Activated CD4-positive, alpha-beta T cell treated with anti-CD3 and anti-CD28 coated beads, Interleukin-10, Interleukin-2, amounts not matched to agents 100 ng/mL and 50 ng/mL, durations not matched to agents 16 hours and 8 hours (primary cell): ENCODE measurements around the gene ORMDL3.

Source experiments
- DNase-seq: peaks from one replicate; pipeline ENCODE4 v3.0.0-alpha.2; 2020

Gene ORMDL3, protein sequence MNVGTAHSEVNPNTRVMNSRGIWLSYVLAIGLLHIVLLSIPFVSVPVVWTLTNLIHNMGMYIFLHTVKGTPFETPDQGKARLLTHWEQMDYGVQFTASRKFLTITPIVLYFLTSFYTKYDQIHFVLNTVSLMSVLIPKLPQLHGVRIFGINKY

DNA sequence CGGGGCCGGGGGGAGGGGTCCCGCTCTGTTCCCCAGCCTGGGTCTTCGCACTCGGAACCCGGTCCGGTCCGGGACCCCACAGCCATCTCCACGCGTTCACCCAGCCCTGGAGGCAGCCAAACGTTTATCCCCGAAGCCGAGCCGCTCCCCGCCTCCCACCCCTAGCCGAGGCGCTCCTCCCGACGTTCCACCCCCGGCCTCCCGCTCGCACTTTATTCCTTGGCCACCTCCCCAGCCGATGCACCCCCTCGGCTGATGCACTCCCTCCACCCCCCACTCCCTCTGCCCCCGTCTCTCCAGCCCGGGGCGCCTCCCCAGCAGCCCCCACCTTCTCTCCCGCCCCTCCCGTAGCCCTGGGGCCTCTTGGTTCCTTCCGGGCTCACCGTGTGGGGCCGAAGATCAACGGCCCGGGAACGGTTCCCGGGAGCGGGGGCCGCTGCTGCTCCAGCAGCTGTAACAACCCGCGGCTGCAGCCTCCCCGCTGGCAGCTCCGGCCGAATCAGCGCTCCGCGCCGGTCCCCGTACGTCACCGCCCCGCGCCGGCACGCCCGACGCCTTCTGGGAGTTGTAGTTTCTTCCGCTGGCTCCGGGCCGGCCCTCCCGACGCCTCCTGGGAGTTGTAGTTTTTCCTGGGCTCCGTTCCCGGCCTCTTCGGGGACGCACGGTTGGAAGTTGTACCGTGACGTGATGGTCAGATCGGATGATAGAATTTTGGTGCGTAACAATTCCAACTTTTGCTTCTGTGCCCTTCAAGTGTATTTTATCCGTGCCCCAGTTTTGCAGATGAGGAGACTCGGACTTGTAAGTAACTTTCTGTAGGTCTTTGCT is at the start of gene ORMDL3, which contains the start of gene LRRC3C:
Gene ORMDL3 (minus strand): TSS at position 501 of the 828 bp plus-strand sequence. CDS start 3,398 bp downstream, outside the sequence.
Gene LRRC3C (plus strand): TSS at position 632 of the 828 bp plus-strand sequence. CDS start 13,792 bp downstream, outside the sequence.
- DNase-seq: peak; percentile 96

DNA sequence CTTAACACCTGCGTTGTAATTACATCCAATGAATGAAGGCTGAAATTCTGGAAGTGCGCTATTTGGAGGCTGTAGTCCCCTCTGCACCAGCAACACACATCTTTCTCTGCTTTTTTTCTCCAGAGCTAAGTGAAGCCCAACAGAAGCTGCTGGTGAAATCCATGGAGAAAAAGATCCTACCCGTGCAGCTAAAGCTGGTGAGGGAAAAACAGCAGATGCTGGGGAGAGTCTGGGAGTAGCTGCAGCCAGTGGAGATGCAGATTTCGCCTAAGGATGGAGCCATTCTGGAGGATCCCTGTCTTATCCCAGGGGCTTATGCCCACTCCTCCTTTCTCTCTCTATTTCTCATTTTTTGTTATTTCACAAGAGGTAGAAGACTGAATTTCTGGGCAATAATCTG is 48.4 kb upstream of the ORMDL3 start:
- no peak for DNase-seq

DNA sequence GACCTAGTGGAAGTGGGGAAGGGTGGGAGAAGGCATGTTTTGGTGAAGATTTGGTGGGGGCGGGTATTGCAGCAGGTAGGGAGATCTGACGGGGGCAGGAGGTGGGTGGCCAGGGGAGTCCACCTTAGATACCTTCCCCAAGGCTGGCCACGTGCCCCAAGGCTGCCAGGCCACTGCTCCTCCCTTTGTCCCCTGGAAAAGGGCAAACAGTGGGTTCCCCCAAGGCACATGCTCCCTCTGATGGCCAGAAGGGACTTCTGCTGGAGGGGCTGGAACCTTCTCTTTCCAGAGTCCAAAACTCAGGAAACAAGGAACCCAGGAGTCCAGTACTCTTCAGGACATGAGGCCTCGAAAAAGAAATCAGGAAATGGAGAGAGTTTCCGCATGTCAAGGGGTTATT is 47.0 kb upstream of the ORMDL3 start:
- DNase-seq: no peak

DNA sequence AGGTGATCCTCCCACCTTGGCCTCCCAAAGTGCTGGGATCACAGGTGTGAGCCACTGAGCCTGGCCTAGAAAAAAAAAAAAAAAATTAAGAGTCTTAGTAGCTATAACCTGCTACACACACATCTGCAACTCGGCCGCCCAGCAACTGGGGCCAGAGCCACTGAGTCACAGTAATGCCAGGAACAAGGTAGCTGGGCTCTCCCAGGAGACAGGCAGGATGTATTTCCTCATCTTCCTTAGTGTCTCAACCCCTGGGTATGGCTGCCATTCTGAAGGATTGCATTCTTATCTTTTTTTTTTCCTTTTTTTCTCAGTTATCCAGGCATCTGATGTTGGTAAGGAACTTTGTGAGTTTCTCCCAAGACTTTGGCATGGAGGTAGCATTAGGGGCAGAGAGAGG is 46.1 kb upstream of the ORMDL3 start:
- DNase-seq: no peak

DNA sequence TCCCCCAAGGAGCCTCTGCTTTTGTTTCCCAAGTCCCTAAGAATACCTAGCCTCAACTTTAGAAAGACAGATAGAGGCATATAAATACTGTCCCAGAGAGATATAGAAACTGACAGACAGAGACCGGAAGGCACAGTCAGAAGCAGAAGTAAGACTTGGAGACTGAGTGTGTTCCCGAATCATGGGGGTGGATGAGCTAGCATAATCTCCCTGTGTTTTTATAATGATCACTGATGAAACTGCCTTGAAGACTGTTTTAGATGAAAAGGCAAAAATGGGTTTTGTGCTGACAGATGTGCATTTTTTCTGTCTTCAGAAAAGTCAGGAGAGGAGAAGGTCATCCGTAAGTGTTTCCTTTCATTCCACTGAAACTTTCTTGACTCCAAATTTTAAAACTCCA is 44.9 kb upstream of the ORMDL3 start:
- DNase-seq: peak; percentile 16

DNA sequence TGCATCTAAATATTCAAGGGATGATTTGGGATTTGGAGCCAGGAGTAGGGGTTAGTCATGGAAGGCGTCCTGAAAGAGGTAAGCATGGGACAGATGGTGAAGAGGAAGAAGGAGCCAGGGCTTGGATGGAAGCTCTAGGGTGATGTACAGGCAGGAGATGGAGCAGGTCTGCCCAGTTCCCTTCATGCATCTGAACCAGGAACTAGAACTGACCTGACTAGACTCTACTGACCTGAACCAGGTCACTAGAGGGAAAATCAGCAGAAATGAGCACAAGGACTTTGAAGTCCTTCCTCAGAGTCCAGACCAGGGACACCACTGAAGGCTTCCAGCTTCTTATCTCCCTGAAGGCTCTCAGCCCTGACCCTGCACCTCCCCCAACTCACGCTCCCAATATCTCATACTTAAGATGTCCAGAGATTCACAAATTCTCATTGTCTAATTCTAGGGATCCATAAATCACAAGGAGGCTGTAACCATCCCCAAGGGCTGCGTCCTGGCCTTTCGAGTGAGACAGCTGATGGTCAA is 43.7 kb upstream of the ORMDL3 start:
- DNase-seq: no peak

DNA sequence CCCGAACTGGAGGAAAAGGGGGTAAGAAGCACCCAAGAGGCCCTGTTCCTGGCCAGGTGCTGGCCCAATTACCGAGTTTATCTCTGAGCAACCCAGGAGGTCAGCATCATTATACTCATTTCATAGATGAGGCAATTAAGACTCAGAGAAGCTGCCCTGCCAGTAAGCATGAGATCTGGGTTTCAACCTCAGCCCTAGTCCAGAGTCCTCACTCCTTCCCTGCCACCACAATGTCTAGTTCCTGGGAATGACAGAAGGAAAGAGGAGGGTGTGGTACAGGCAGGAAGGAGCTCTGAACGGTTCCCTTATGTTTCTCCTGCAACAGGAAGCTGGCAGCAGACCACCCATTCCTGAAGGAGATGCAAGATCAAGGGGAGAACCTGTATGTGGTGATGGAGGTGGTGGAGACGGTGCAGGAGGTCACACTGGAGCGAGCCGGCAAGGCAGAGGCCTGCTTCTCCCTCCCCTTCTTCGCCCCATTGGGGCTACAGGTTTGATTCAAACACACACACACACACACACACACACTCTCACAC is 42.8 kb upstream of the ORMDL3 start:
- DNase-seq: no peak

DNA sequence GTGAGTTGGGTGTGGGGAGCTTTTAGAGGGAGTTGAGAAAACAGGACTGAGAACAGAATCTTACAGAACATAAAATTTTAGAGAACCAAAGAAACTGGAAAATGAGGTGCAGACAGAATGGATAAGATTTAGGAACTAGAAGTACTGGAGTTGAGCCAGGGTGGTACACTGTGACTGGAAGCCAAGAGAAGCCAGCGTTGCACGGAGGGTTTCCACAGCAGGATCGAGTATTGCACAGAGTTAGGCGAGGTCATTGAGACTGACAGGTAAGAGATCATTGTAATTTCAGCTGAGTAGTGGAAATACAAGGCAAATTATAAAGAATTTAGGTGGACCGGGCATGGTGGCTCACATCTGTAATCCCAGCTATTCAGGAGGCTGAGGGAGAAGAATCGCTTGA is 42.0 kb upstream of the ORMDL3 start:
- no peak for DNase-seq

DNA sequence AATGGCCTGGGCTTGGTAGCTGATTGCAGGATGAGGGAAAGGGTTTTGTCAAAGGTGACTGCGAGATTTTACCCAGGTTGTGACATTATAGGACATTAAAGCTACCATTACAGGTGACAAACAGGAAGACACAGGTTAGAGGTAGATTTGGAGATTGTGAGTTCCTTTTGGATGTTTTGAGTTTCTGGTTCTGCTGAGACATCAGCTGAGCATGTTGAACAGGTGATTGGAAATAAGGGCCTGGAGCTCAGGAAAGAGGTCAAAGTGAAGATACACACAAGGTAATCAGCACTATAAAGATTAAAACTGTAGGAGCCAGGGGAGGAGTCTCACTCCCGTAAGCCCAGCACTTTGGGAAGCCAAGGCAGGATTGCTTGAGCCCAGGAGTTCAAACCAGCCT is 41.4 kb upstream of the ORMDL3 start:
- DNase-seq: no peak

DNA sequence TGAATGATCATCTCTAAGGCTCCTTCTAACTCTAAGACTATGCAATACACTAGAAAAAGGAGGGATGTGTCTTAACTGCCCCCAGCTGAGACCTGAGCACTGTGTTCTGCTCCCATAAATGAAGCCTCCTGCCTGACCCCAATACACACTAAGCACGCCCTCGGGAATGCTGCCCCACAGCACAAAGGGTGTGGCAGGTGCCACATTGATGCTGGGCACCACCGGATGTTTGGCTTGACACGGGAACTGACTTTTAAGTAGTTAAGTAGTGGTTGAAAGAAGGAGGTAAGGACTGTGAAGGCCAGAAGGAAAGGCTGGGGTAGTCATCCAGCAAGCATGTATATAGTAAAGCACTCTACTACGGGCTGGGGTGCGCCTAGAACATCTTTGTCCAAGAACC is 39.4 kb upstream of the ORMDL3 start:
- no peak for DNase-seq

DNA sequence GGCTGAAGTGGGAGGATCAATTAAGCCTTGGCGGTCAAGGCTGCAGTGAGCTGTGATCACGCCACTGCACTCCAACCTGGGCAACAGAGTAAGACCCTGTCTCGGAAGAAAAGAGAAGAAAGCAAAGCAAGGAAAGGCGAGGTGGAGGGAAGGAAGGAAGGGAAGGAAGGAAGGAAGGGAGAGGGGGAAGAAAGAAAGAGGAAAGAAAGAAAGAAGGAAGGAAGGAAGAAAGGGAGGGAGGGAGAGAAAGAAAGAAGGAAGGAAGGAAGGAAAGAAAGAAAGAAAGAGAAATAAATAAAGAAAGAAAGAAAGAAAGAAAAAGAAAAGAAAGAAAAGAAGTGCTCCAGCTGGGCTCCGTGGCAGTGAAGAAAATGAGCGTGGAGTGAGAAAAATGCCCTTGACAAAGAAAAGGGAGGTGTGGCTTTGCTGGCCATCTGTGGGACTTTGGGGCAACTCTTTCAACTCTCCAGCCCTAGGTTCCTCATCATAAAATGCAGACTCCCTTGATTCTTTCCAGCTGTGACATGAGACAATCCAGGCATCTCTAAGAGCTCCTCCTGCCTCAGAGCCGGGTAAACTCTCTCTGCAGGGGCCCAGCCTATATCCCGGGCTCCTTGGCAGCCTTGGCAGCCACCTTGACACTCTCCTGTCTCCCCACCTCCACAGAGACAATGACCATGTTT is 37.8 kb upstream of the ORMDL3 start:
- no peak for DNase-seq

DNA sequence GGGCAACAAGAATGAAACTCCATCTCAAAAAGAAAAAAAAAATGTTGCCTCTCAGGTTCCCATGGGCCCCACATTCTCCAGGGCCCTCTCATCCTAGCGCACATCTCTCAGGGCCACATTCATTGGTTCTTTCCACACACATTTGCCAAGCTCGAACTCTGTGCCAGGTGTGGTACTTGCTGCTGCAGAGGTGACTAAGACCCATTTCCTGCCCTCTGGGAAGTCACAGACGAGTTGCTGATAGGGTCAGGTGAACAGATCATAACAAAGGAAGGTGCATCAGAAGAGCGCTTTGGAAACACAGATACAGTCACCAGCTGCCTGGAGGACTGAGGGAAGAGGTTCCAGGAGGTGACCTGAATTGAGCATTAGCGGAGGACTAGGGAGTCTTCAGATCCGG is 36.4 kb upstream of the ORMDL3 start:
- peak; percentile 17 for DNase-seq

DNA sequence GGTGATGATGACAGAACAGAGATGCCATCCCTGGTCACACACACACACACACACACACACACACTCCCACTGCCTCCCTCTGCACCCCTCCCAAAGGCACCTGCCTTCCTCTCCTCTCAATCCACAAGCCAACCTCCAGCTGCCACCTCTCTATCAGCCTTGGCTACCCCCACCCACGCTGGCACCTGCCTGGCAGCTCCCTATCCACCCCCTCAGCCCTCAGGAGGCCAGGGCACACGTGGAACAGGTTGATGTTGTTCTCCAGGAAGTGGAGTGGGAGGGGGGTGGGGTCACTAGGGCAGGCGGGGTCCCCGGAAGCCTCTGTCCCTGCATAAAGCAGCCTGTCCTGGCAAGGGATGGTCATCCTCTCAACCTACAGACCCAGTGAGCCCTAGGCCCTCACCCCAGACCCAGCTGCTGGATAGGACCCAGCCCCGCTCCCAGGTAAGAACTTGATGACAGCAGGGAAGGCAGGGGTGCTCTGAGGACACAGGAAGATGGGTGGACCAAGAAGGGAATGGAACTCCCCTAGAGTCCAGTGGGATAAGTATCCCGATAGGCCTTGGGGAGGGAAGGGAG is 35.3 kb upstream of the ORMDL3 start, which contains the start of gene GSDMA:
Gene GSDMA (plus strand): TSS at position 363 of the 579 bp plus-strand sequence. CDS start 2,684 bp downstream, outside the sequence.
- DNase-seq: no peak

DNA sequence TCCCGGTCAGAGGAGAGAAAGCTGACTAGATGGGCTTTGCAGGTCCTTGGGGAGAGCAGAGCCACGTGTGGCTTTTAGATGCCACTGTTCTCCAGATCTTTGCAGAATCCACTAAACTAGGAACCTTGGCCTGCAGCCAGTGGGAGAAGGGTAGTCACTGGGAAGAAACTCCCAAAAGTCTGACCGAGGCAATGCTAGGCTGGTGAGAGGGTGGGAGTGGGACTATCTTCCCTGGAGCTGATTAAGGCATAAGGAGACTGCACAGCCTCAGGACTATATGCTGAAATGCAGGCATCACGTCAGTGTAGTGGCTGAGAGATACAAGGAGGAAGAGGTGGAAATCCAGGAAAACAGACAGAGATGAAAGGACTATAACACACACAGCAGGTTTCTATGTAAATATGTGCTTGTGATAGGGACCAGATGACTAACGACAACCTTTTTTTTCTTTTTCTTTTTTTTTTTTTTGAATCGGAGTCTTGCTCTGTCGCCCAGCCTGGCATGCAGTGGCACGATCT is 33.2 kb upstream of the ORMDL3 start:
- DNase-seq: no peak

DNA sequence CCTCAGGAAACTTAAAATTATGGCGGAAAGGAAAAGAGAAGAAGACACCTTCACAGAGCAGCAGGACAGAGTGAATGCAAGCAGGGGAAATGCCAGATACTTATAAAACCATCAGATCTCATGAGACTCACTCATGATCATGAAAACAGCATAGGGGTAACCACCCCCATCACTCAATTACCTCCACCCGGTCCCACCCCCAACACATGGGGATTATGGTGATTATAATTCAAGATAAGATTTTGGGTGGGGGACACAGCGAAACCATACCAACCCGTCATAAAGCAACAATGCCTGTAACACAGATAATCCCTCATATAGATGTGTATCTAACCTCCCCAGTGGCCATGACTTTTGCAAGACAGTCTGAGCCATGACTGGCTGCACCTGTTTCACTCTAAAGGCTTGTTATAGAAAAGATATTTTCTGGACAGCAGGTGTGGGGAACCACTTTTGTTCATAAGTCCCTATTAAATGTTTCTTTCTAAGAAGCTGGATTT is 28.4 kb upstream of the ORMDL3 start:
- DNase-seq: no peak

DNA sequence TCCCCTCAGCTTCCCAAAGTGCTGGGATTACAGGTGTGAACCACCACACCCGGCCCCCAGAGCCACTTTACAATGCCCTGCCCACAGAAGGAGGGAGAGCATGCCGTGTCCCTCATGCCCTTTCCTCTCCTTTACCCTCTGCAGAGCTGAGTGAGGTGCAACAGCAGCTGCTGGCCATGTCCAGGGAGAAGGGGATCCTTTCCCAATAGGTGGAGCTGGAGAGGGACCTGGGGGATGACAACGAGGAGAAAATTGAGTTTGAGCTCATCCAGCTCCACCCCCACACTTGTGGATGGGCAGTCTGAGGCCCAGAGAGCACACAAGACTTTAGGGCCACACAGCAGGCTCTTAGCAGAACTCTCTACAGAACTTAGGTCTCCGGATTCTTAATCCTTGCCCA is 27.5 kb upstream of the ORMDL3 start:
- DNase-seq: no peak

DNA sequence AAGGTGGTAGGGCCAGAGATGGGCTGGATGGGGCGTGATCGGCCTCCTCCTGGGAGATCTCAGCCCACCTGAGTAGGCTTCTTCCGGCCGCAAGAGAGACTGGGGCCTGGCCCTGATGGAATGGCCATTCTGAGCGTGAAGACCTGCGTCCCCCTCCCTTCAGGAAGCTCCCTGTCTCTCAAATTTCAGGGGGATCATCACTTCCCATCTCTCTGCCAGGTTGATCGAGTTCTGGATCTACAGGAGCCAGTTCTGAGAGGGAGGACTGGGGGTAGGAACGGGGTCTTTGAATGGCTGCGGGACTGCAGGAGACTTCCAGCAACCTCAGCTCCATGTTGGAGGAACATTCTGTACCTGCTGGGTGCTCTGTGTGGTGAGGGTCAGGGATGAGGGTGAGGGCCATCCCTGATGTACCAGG is 26.1 kb upstream of the ORMDL3 start:
- DNase-seq: no peak

DNA sequence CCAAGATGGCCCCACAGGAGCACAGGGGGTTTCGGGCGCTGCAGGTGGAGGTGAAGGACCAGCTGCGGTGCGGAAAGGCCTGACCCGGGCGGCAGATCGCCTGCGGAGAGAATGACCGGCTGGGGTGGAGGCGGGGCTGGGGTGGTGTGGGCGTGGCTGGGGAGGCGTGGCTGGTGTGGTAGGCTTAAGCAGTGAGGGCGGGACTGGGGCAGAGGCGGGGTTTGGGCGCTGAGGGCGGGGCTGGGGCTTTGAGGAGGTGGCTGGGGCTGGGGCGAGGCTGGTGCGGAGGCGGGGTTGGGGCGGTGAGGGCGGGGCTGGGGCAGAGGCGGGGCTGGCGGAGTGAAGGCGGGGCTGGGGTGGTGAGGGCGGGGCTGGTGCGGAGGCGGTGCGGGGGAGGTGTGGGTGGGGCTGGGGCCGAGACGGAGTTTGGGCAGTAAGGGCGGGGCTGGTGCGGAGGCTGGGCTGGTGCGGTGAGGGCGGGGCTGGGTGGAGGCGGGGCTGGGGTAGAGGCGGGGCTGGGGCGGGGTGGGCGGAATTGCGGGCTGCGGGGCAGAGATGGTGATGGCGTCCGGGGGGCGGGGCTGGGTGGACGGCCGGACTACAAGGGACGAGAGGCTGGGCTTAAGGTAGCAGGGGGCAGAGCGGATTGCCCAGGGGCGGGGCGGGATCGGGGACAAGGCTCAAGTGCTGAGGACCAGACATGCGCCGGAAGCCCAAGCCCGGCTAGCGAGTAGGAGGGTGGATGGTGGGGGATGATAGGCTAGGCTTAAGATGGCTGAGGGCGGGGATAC is 25.5 kb upstream of the ORMDL3 start:
- DNase-seq: peak; percentile 98

DNA sequence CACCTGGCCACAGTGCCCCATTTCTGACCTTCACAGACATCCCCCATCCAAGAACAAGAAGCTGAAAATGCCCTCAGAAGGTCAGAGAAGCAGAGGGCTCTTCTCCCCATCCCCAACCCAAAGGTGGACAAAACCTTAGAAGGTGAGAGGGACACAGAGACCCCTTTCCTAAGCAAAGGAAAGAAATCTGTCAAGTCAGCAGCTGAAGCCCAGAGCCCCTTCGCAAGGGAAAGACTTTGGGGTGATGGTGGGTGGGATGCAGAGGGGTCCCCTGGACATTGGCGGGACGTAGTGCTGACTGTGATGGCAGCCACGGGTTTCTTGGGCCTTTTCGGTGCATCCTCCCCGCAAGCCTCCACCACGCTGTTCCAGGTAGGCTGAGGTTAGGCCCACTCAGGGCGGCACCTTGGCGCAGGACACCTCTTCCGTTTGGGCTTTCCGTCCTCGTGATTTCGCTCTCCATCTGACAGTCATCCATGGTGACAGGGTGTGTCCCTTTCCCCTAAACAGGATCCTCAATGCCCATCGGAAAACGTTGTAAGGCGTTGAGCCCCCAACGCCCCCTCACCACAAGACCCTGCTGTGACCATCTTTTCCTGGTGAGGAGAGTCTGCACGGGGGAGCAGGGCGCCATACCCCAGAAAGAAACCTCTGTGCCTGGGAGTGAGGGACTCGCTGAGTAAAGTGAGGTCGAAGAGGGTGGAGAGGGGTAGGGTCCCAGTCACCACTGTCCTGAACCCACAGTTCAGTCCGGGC is 24.7 kb upstream of the ORMDL3 start:
- DNase-seq: no peak

DNA sequence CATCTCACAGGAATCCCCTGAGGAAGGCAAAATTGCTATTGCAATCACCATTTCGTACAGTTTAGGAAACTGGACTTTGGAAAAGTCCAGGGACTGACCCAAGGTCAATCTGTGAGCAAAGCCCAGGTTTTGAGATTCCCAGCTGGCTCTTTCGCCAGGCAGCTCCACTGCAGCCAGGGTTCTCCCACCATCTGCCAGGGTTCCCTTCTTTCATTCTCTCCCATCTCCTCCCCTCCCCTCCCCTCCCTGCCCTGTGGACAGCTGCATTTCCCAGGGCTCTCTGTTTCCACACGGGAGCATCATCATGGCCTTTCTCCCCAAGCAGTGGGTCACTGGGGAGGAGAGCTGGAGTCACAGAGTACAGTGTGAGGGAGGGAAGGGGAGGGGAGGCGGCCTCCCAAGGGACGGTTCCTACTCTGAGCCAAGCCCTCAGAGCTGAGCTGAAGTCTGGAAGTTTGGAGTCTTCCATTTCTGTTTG is 23.5 kb upstream of the ORMDL3 start:
- no peak for DNase-seq

DNA sequence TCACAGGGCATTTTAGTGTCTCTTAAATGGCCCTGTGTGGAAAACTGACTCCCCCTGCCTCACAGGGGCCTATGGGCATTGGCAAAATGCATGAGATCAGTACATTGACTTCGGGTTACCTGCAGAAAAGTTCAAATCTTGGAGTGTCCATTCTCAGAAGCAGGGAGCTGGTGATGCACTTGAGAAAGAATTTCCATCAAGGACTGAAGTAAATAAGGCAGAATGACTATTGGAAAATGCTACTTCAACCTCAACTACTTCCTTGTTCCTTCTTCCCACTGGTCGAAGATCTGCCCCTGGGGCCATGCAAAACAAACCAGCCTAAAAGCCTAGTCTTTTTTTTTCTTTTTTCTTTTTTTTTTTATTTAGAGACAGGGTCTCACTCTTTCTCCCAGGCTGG is 21.6 kb upstream of the ORMDL3 start:
- DNase-seq: no peak
